ENCODE data around the gene SUB1.
A peak's percentile ranks its signal among the peaks of the same experiment; 100 is the strongest.
"Not testable (repeated sequence)": the region's sequence is repeated elsewhere in the genome, so short reads cannot be mapped to it uniquely, and the experiment has no call there.

The SUB1 gene

GRCh38 chr5:32600054-32600622, 14.8 kb downstream of the SUB1 start:
- peak; percentile 78 for DNase-seq (ENCODE audit: low read depth)

GRCh38 chr5:32601623-32602295, 16.4 kb downstream of the SUB1 start:
- DNase-seq (ENCODE audit: low read depth): no peak

DNA sequence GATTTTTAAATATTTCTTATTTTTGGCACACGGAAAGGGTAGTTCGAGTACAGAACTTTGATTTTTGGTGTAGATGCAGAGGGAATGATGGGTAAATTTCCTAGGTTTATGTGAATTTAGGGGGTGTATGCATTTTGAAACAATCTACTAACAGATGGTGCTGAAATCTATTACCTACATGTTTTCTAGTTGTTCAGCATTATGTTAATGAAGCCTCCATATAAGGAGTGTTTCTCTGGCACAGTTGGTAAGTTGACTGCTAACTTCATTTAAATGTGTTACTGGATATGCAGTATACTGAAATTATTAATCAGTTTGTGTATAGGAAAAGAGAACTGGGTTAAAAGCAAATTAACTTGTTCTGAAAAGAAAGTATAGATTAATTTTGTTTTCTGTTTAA, 17.5 kb downstream of the SUB1 start:
- no peak for DNase-seq (ENCODE audit: low read depth)

- DNase-seq (ENCODE audit: low read depth): no peak
Measured at GRCh38 chr5:32604800-32605765, 19.7 kb downstream of the SUB1 start.

DNA sequence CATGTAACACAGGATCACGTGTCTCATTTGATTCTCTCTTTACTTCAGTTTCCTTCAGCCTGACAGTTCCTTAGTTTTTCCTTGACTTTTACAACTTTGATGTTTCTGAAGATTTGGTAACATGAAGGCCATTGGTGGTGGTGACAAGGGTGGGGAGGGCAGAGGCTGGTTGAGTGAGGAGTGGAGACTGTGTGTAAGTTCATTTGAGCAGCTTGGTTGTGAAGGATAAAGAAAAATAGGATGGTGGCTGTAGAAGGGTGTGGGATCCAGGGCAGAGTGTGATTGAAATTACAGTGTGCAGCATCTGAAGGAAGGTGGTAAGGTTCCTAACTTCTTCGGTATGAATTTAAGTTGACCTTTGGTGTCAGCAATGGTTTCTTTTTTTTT, 20.4 kb downstream of the SUB1 start:
- no peak for DNase-seq (ENCODE audit: low read depth)

GRCh38 chr5:32612134-32612888, 27.0 kb downstream of the SUB1 start:
- no peak for DNase-seq (ENCODE audit: low read depth)

- peak; percentile 69 for DNase-seq (ENCODE audit: low read depth)
Measured at GRCh38 chr5:32613050-32613672, 27.8 kb downstream of the SUB1 start.

DNA sequence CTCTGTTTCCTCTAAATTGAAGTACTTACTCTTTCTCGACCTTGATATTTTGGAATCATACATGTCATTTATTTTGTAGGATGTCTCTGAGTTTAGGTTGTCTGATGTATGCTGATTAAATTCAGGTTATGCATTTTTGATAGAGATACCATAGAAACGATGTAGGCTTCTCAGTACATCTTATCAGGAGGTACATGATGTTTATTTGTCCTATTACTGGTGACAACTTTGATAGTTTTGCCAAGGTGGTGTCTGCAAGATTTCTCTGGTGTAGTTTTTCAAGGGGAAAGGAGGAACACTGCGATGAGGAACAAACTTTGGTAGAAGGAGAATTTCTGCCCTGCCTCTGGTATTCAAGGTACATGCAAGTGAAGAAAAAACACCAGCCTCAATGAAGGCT, 29.9 kb downstream of the SUB1 start:
- no peak for DNase-seq (ENCODE audit: low read depth)

- DNase-seq (ENCODE audit: low read depth): no peak
Measured at GRCh38 chr5:32618962-32619361, 33.6 kb downstream of the SUB1 start.

- no peak for DNase-seq (ENCODE audit: low read depth)
Measured at GRCh38 chr5:32621256-32621655, 35.9 kb downstream of the SUB1 start.

DNA sequence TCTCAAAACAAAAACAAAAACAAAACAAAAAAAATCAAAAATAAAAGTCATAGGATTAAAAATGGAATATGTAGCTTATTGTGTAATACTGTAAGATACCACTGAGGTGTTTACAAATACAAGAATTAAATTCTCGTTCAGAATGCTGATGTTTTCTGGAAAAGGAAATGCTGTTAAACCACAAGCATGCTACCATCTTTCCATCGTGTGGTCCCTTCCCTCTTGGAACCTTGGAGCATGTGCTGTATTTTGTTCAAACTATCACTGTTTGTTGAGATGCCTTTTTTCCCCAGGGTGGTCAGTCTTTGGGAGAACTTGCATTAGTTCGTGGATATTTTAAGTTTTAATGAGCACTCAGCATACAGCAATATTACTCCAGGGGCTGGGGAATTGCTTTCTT, 39.7 kb downstream of the SUB1 start:
- DNase-seq (ENCODE audit: low read depth): no peak

DNA sequence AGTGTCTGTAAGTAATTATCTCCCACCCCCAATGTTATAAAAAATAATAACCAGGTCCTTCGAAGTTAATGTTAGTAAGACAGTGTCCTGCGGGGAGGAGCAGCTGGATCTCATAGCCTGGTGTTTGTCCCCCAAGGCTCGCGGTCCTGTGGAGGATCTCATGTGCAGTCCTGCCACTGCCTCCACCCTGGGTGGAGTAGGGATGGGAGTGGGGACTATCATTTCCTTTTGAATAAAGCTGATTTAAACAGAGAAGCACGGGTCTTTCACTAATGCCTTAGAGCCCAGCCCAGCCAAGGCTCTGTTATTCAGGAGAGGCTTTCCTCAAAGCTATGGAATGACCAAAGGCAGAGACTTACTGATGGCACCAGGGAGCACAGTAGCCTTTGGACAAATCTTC, 40.2 kb downstream of the SUB1 start:
- DNase-seq (ENCODE audit: low read depth): no peak

DNA sequence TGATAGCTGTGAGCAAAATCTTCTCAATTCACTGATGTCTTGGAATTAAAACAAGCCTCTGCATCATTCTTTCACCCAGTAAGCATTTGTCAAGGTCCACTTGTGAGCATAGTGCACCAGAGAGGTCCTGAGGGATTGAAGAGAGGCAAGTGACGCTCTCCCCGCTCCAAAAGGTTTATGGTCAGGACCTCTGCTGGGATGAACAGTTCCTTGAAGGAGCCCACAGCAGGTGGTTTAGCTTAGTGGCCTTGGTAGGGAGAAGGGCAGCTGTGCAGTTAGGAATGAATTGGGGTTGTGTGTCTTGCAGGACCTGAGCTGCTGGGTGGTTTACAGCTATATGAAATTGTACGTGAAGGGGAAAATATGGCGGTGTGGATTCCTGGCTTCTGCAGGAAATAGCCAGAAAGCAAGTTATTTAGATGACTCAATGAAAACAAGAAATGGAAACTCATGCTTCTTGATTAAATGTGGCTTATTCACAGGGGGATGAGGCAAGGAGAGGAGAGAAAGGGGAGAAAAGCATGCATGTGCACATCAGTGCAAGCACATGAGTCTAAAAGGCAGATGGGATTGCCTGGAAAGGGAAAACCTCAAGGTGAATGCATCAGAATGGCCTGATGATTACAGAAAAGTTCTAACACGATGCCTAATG, 42.0 kb downstream of the SUB1 start:
- no peak for DNase-seq (ENCODE audit: low read depth)

GRCh38 chr5:32628049-32628844, 42.9 kb downstream of the SUB1 start:
- DNase-seq (ENCODE audit: low read depth): no peak

- no peak for DNase-seq (ENCODE audit: low read depth)
Measured at GRCh38 chr5:32630867-32631491, 45.6 kb downstream of the SUB1 start.

- not testable (repeated sequence) for DNase-seq (ENCODE audit: low read depth)
Measured at GRCh38 chr5:32633017-32633416, 47.7 kb downstream of the SUB1 start.

DNA sequence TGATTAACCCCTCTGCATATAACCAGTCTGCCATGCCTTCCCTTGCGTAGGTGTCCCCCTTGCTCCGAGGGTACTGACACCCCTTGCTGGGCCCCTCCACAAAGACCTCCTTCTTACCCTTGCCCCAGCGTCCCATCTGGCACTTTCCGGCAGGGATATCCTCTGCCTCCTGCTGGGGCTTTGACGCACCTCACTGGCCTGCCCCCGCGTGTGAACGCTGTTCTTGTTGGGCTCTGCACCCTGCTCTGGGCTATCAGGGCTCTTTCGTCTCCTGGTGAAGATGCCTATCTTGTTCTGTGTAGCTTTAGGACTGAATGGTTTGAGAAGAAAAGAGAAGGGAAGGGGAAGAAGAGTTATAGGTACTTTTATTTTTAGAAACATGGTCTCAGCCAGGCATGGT, 53.0 kb downstream of the SUB1 start:
- no peak for DNase-seq (ENCODE audit: low read depth)

DNA sequence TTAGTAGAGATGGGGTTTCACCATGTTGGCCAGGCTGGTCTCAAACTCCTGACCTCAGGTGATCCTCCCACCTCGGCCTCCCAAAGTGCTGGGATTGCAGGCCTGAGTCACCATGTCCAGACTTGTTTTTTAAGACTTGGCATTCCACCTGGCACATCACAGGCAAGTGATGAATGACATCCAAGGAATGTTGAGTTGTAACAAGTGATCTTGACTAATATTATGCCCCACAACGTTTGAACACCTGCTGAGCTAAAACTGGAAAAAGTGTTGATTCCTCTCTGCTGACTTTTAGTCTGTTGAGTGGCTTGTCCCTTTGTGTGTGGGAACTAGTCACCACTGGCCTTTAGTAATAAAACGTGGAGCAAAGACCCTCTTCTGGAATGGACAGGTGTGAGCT, 54.6 kb downstream of the SUB1 start:
- DNase-seq (ENCODE audit: low read depth): no peak

DNA sequence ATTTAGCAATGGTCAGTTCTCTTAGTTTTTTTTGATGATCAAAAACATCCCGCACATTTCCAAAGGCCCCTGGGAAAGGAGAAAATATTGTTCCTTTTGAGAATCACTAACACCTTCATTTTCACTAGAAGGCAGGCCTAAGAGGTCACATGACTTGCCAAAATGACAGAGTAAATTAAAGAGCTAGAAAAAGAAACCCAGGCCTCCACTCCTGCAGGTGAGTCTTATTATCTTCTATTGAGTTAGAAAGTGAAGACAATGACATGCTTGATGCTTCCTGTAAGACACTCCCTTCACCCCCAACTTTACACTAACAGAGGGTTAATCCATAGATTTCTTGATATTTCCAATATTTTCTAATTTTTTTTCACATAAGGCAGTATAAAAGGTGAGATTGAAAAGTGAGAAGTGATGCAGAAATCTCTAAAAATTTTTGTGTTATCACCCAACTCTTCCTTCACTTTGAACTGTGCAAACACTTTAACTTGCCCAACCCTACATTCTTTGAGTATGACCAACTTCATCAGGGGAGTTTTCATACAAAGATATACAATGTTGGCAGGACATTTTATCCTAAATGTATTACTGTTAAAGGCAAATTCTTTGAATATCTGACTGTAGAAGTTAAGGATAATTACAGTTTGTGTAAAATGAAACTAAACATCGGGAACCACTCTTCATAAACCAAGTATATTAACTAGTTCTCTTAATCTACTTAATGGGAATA, 57.1 kb downstream of the SUB1 start:
- no peak for DNase-seq (ENCODE audit: low read depth)
